Neuronal stem cell (in vitro differentiated cells): Measurements from ENCODE around the gene C3orf22.

Experiments used
- DNase-seq: peaks from one replicate; pipeline ENCODE4 v3.0.0-alpha.2; 2013; ENCODE audit warnings: low spot score
- H2AFZ ChIP-seq: one replicate; pipeline ENCODE4 v1.6.1; 2013; ENCODE audit warnings: mild to moderate bottlenecking, low read length, inconsistent platforms
- H2AK5ac ChIP-seq: 2 replicates; pipeline ENCODE4 v1.6.1; 2013; ENCODE audit warnings: low read depth, mild to moderate bottlenecking, inconsistent platforms, low read length, moderate library complexity, mixed read lengths
- H2BK120ac ChIP-seq: 2 replicates; pipeline ENCODE4 v1.6.1; 2013; ENCODE audit warnings: low read depth, mild to moderate bottlenecking, inconsistent platforms, low read length, moderate library complexity, mixed read lengths
- H2BK12ac ChIP-seq: one replicate; pipeline ENCODE4 v1.6.1; 2013; ENCODE audit warnings: low read length, inconsistent platforms
- H2BK15ac ChIP-seq: 2 replicates; pipeline ENCODE4 v1.6.1; 2013; ENCODE audit warnings: mild to moderate bottlenecking, low read length, inconsistent platforms, mixed read lengths
- H2BK5ac ChIP-seq: one replicate; pipeline ENCODE4 v1.6.1; 2013; ENCODE audit warnings: inconsistent platforms, mild to moderate bottlenecking, low read length, moderate library complexity
- H3K14ac ChIP-seq: one replicate; pipeline ENCODE4 v1.6.1; 2013; ENCODE audit warnings: low read length, inconsistent platforms
- H3K18ac ChIP-seq: 2 replicates; pipeline ENCODE4 v1.6.1; 2013; ENCODE audit warnings: low read length, inconsistent platforms
- H3K23ac ChIP-seq: 2 replicates; pipeline ENCODE4 v1.6.1; 2013; ENCODE audit warnings: low read depth, mild to moderate bottlenecking, mixed read lengths, low read length, inconsistent platforms; ENCODE audit not compliant: poor library complexity
- H3K27ac ChIP-seq: replicated peaks from 3 replicates; pipeline ENCODE4 v1.5.1; 2013; ENCODE audit warnings: low read length, inconsistent platforms
- H3K27me3 ChIP-seq, 3 experiments: 2 replicates each; pipeline ENCODE4 v1.6.1; 2013; ENCODE audit warnings: low read length in 3 of 3, mild to moderate bottlenecking in 2 of 3, inconsistent platforms in 1 of 3, low read depth in 1 of 3, mixed read lengths in 1 of 3, moderate library complexity in 1 of 3; ENCODE audit not compliant: control insufficient read depth in 3 of 3, insufficient read depth in 3 of 3
- H3K36me3 ChIP-seq, 2 donors: replicated peaks in 1 of 2; 2 replicates each; pipeline ENCODE4 v1.6.1; 2013; ENCODE audit warnings: low read length in 2 of 2; ENCODE audit not compliant: control insufficient read depth in 2 of 2, insufficient read depth in 2 of 2
- H3K4ac ChIP-seq: 2 replicates; pipeline ENCODE4 v1.6.1; 2013; ENCODE audit warnings: inconsistent platforms, mild to moderate bottlenecking, low read length, moderate library complexity
- H3K4me1 ChIP-seq, 2 donors: 1 replicate in 1 of 2; 2 replicates in 1 of 2; pipeline ENCODE4 v1.6.1; 2013; ENCODE audit warnings: low read length in 2 of 2, low read depth in 1 of 2; ENCODE audit not compliant: control insufficient read depth in 2 of 2, insufficient read depth in 1 of 2
- H3K4me2 ChIP-seq: one replicate; pipeline ENCODE4 v1.6.1; 2013; ENCODE audit warnings: mild to moderate bottlenecking, low read length, inconsistent platforms; ENCODE audit not compliant: insufficient read depth, poor library complexity, severe bottlenecking
- H3K4me3 ChIP-seq, 2 donors: 2 replicates each; pipeline ENCODE4 v1.5.1; 2013; ENCODE audit warnings: low read length in 2 of 2, mild to moderate bottlenecking in 2 of 2, inconsistent platforms in 1 of 2, moderate library complexity in 1 of 2
- H3K79me1 ChIP-seq: one replicate; pipeline ENCODE4 v1.6.1; 2013; ENCODE audit warnings: low read depth, mild to moderate bottlenecking, inconsistent platforms, low read length, moderate library complexity
- H3K9ac ChIP-seq: one replicate; pipeline ENCODE4 v1.6.1; 2013; ENCODE audit warnings: mild to moderate bottlenecking, low read depth, low read length, inconsistent platforms; ENCODE audit not compliant: poor library complexity
- H3K9me3 ChIP-seq, 2 donors: replicated peaks in 1 of 2; 2 replicates each; pipeline versions ENCODE3 to v1.6.1; 2013; ENCODE audit warnings: low read length in 2 of 2, mild to moderate bottlenecking in 2 of 2, inconsistent platforms in 1 of 2, low read depth in 1 of 2, mixed read lengths in 1 of 2, moderate library complexity in 1 of 2; ENCODE audit not compliant: control insufficient read depth in 2 of 2, insufficient read depth in 1 of 2
- H4K8ac ChIP-seq: one replicate; pipeline ENCODE4 v1.6.1; 2013; ENCODE audit warnings: low read depth, mild to moderate bottlenecking, inconsistent platforms, low read length, moderate library complexity
- H4K91ac ChIP-seq: one replicate; pipeline ENCODE4 v1.6.1; 2013; ENCODE audit warnings: low read length, low read depth, mild to moderate bottlenecking, inconsistent platforms; ENCODE audit not compliant: poor library complexity
- WGBS, 2 donors: extraction: QIAGEN DNeasy Blood & Tissue Kit; methylation state at CpG; one replicate each; pipeline ENCODE4 v1.1.7; 2013; ENCODE audit warnings: missing lambda C conversion rate in 2 of 2, mixed read lengths in 1 of 2; ENCODE audit not compliant: insufficient read length in 2 of 2, insufficient replicate concordance in 1 of 2; ENCODE audit errors: extremely low coverage in 2 of 2; 5-methylcytosine and 5-hydroxymethylcytosine counted together

The C3orf22 gene

DNA sequence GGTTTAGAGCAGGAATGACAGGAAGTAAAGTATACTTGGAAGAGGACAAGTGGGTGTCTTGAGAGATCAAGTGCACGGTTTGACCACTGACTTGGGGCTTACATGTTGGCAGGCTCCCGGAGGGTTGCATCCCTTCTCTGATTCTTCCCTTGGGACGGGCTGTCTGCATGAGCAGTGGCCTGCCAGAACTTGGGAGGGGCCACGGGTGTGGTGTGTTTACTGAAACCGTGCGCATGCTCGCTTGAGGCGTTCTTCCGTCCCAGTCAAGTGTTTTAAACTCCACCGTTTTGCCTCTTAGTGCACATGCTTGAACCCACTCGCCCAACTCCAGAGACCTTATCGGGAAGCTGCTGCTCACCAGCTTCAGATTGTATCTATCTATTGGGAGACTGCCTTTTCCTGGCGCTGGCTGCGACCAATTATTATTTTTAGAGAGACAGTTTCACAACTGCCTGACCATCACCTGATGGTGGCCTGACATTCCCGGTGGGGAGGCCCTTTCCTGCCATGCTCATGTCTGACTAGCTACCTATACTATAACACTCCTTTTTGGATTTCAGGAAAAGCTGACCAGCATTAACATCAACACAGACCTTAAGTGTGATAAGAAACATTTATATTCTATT is 14.9 kb upstream of the C3orf22 start:
- no peaks in the 10 kb centered on the region for H3K27me3 ChIP-seq
- no CpG with 5 or more reads among the region's 15 CpGs for WGBS, 2 donors

DNA sequence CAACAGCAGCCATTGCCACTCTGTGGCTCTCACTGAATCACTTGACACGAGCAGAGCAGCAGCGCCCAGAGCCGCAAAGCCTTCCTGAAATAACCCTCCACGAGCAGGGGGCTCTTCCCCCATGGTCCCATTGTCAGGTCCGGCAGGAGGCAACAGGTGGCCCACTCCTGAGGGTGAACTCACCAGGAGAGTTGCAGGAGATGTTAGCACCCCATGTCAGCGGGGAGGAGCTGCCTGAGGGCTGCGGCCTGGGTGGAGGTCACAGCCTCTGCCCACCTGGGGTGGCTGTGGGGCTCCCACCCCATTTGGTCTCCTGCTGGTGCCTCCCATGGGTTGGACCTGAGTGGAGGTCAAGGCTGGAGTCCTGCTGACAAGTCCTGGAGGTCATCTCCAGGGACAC is 12.3 kb upstream of the C3orf22 start:
- H2BK5ac ChIP-seq = no peak overlapping the region
- peak overlapping the region; percentile 70 for H3K18ac ChIP-seq
- H2BK120ac ChIP-seq = no peak overlapping the region
- H4K8ac ChIP-seq = no peak overlapping the region
- H2AFZ ChIP-seq = no peak overlapping the region
- H3K4me1 ChIP-seq = peaks cover 3 to 12% of the 10 kb centered on the region in 2 donors
- no peak overlapping the region for H3K14ac ChIP-seq
- no peak overlapping the region for H3K23ac ChIP-seq
- no peaks in the 10 kb centered on the region for H3K79me1 ChIP-seq
- H2BK15ac ChIP-seq = no peak overlapping the region
- no peaks in the 10 kb centered on the region for H3K9me3 ChIP-seq
- no peak overlapping the region for H3K27ac ChIP-seq
- H2BK12ac ChIP-seq = no peak overlapping the region
- H3K4ac ChIP-seq = no peak overlapping the region
- no peak for DNase-seq
- no peak overlapping the region for H3K9ac ChIP-seq
- H3K4me3 ChIP-seq = no peak overlapping the region
- H4K91ac ChIP-seq = no peak overlapping the region
- H2AK5ac ChIP-seq = no peak overlapping the region
- H3K36me3 ChIP-seq = no peaks in the 10 kb centered on the region
- H3K27me3 ChIP-seq = peaks cover 0 to 3% (median 0%) of the 10 kb centered on the region in 3 experiments
- H3K4me2 ChIP-seq = no peak overlapping the region
- WGBS, 2 donors = no CpG with 5 or more reads among the region's 7 CpGs

More for the DNA sequence above, 14.9 kb upstream of the C3orf22 start:
- Histone ChIP-seq H3K14ac (no peak overlapping the region), H3K4me3 (no peak overlapping the region), H2AFZ (no peak overlapping the region), H3K23ac (no peak overlapping the region), H3K36me3 (no peaks in the 10 kb centered on the region), H3K27ac (no peak overlapping the region), H3K18ac (no peak overlapping the region), H3K9ac (peak overlapping the region; percentile 44), H3K9me3 (peaks cover 0 to 3% of the 10 kb centered on the region in 2 donors), H2AK5ac (no peak overlapping the region), H3K4me1 (peaks cover 2 to 6% of the 10 kb centered on the region in 2 donors), H2BK12ac (no peak overlapping the region), H3K79me1 (no peaks in the 10 kb centered on the region), H3K4me2 (no peak overlapping the region), H2BK5ac (no peak overlapping the region), H2BK15ac (no peak overlapping the region), H3K4ac (no peak overlapping the region), H2BK120ac (no peak overlapping the region), H4K8ac (peak overlapping the region; percentile 43), H4K91ac (no peak overlapping the region)
- no peak for DNase-seq

DNA sequence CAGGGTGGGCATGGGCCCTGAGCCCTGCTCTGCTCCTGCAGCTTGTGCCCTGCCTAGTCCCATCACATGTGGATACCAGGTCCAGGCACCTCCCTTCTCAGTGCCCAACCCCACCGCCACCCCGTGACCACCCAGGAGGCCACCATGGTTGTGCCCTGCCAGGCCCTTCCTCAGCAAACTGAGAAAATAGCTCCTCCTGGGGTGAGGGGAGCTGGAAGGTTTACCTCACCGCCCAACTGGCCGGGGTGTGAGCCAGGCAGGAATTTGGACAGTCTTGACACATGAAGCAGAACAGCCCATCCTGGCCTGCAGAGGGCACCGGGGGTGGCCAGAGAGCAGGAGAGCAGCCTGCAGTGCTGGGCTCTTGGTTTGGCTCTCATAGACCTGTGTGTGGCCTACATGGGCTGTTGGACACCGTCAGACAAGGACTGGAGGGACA is 11.4 kb upstream of the C3orf22 start:
- Histone ChIP-seq H3K9me3 (no peaks in the 10 kb centered on the region), H3K4me2 (no peak overlapping the region), H3K14ac (peak overlapping the region; percentile 63), H4K91ac (peak overlapping the region; percentile 75), H3K4me1 (peaks cover 3 to 12% of the 10 kb centered on the region in 2 donors), H3K27ac (no peak overlapping the region), H2AFZ (no peak overlapping the region), H2BK120ac (no peak overlapping the region), H3K18ac (peak overlapping the region; percentile 44), H3K4me3 (peak overlapping the region in 1 of 2 donors; percentile 17), H3K9ac (peak overlapping the region; percentile 55), H3K27me3 (peaks cover 0 to 5% (median 0%) of the 10 kb centered on the region in 3 experiments), H2BK15ac (peak overlapping the region; percentile 73), H2BK12ac (no peak overlapping the region), H4K8ac (no peak overlapping the region), H2BK5ac (no peak overlapping the region), H2AK5ac (peak overlapping the region; percentile 25), H3K79me1 (no peaks in the 10 kb centered on the region), H3K36me3 (no peaks in the 10 kb centered on the region), H3K23ac (no peak overlapping the region), H3K4ac (no peak overlapping the region)
- no CpG with 5 or more reads among the region's 6 CpGs for WGBS, 2 donors
- DNase-seq = no peak

DNA sequence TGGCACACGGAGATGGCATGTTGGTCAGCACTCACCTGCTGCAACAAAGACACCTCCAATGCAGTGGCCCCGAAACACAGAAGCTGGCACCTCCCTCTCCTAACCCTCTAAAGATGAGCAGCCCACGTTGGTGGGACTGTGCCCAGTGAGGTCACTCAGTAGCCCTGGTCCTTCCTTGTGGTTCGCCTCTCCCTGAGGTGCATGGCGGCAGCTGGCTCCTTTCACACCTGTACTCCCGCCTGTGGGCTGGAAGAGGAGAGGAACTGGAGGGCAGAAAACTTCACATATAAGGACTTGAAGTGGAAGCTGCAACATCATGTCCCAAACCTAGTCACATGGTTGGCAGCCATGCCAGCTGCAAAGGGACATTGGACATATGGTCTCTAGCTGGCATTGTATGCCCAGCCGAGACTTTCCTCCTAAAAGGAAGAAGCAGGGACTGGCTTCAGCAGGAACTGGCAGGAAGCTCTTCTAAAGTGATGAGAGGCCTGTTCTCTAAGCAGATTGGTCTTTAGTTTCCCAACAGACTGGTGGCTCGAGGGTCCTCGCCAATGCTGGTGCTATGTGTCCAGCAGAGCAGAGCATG is 10.8 kb upstream of the C3orf22 start:
- Histone ChIP-seq H3K23ac (no peak overlapping the region), H3K4ac (no peak overlapping the region), H3K27me3 (peaks cover 0 to 8% (median 0%) of the 10 kb centered on the region in 3 experiments), H3K36me3 (no peaks in the 10 kb centered on the region), H3K4me3 (no peak overlapping the region), H2BK5ac (no peak overlapping the region), H3K4me1 (peaks cover 3 to 12% of the 10 kb centered on the region in 2 donors), H3K9me3 (no peaks in the 10 kb centered on the region), H2AK5ac (peak overlapping the region; percentile 25), H3K27ac (no peak overlapping the region), H2BK12ac (no peak overlapping the region), H4K8ac (no peak overlapping the region), H3K4me2 (peak overlapping the region; percentile 0), H3K14ac (peak overlapping the region; percentile 76), H4K91ac (no peak overlapping the region), H3K18ac (peak overlapping the region; percentile 65), H2BK15ac (peak overlapping the region; percentile 73), H2AFZ (peak overlapping the region; percentile 51), H3K9ac (no peak overlapping the region), H2BK120ac (no peak overlapping the region), H3K79me1 (no peaks in the 10 kb centered on the region)
- DNase-seq = no peak
- no CpG with 5 or more reads among the region's 9 CpGs for WGBS, 2 donors
